Fibroblast of lung (primary cell): Measurements from ENCODE around the gene MSS51. TPM values are rescaled to one million over a fixed set of nuclear protein-coding genes. Genes with fewer than 3 reads are reported as not detected.

Experiments used
- DNase-seq, 2 donors: peaks; one replicate each; pipeline versions ENCODE4 v3.0.0 to v3.0.0-alpha.2; 2010; ENCODE audit warnings: low read depth in 2 of 2
- H2AFZ ChIP-seq: 2 replicates; pipeline ENCODE4 v1.5.1; 2012; ENCODE audit warnings: low read length, control low read depth, inconsistent platforms
- H3K27ac ChIP-seq: 2 replicates; pipeline ENCODE4 v1.5.1; 2011; ENCODE audit warnings: low read length, control low read depth; ENCODE audit not compliant: insufficient read depth
- H3K27me3 ChIP-seq: 2 replicates; pipeline ENCODE4 v1.5.1; 2011; ENCODE audit warnings: mild to moderate bottlenecking, low read length; ENCODE audit not compliant: control insufficient read depth, insufficient read depth
- H3K36me3 ChIP-seq: 2 replicates; pipeline ENCODE4 v1.5.1; 2011; ENCODE audit warnings: low read length; ENCODE audit not compliant: control insufficient read depth, insufficient read depth
- H3K4me1 ChIP-seq: 2 replicates; pipeline ENCODE4 v1.5.1; 2011; ENCODE audit warnings: low read length; ENCODE audit not compliant: control insufficient read depth, insufficient read depth; ENCODE audit errors: extremely low read depth
- H3K4me2 ChIP-seq: 2 replicates; pipeline ENCODE4 v1.5.1; 2011; ENCODE audit warnings: low read length, control low read depth; ENCODE audit not compliant: insufficient read depth; ENCODE audit errors: extremely low read depth
- H3K4me3 ChIP-seq, 4 experiments: fragments of 200-600 bp in 1 of 4; sonication (generic) in 1 of 4; replicated peaks in 1 of 4; 2 replicates each; pipeline ENCODE4 v1.5.1; 2011 to 2016; ENCODE audit warnings: low read length in 4 of 4, low read depth in 3 of 4, mild to moderate bottlenecking in 3 of 4, control low read depth in 2 of 4, inconsistent platforms in 1 of 4, mixed read lengths in 1 of 4; ENCODE audit not compliant: insufficient read depth in 1 of 4; ENCODE audit errors: control extremely low read depth in 1 of 4
- H3K79me2 ChIP-seq: 2 replicates; pipeline ENCODE4 v1.5.1; 2012; ENCODE audit warnings: mild to moderate bottlenecking, low read length, inconsistent platforms; ENCODE audit not compliant: control insufficient read depth, insufficient read depth
- H3K9ac ChIP-seq: 2 replicates; pipeline ENCODE4 v1.5.1; 2011; ENCODE audit warnings: mild to moderate bottlenecking, low read length, control low read depth; ENCODE audit not compliant: insufficient read depth
- H3K9me3 ChIP-seq: 2 replicates; pipeline ENCODE4 v1.5.1; 2012; ENCODE audit warnings: low read depth, low read length; ENCODE audit not compliant: control insufficient read depth, insufficient read depth
- H4K20me1 ChIP-seq: 2 replicates; pipeline ENCODE4 v1.5.1; 2011; ENCODE audit warnings: low read length; ENCODE audit not compliant: control insufficient read depth, insufficient read depth; ENCODE audit errors: extremely low read depth
- EZH2 ChIP-seq: IDR thresholded peaks from 2 replicates; pipeline ENCODE4 v1.5.1; 2012; ENCODE audit warnings: low read length, control low read depth, mild to moderate bottlenecking; ENCODE audit errors: missing control alignments
- polyA plus RNA-seq, 2 donors: library from polyadenylated mRNA; depleted of rRNA in 1 of 2; stranded (reverse) in 1 of 2; unstranded in 1 of 2; fragments of >200 nt; gene quantifications; 2 replicates each; pipeline ENCODE4 v1.2.1, GENCODE V29; 2011 to 2012; ENCODE audit warnings: missing spikeins in 1 of 2
- total RNA-seq: library from RNA; depleted of rRNA; stranded (reverse); fragments of >200 nt; gene quantifications from 2 replicates; pipeline ENCODE4 v1.2.1, GENCODE V29; 2014
- TF ChIP-seq, protein P1 (sequence below), 2 donors: IDR thresholded peaks in 1 of 2; conservative IDR thresholded peaks in 1 of 2; 1 replicate in 1 of 2; 2 replicates in 1 of 2; pipeline ENCODE4 v1.5.1; 2011 to 2012; ENCODE audit warnings: low read length in 2 of 2, control low read depth in 1 of 2, inconsistent platforms in 1 of 2, low read depth in 1 of 2, mild to moderate bottlenecking in 1 of 2

The MSS51 gene
- total and polyA plus RNA-seq, 2 donors (not counting 1 experiment from before 2014, with no cell fraction given): 0.78 to 1.5 TPM

DNA sequence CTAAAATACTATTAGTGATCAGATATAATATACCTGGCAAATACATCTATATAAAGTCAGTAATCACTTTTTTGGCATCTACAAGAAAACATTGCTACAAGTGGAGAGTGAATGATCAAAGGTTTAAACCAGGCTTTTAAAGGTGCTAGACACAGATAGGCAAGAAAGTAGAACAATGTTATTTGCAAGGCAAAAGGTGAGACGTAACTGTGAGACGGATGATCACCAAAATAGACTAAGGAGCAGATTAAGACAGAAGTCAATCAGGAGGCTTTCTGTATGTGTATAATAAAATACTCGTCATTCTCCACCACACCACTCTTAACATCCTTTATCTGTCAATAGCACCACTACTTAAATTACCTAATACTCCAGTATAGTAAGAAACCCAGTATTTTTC, 27.8 kb downstream of the MSS51 start:
- peaks cover 2% of the 10 kb centered on the region for H3K36me3 ChIP-seq
- no peaks in the 10 kb centered on the region for H4K20me1 ChIP-seq
- TF ChIP-seq EZH2: no peak
- TF ChIP-seq, protein P1, sequence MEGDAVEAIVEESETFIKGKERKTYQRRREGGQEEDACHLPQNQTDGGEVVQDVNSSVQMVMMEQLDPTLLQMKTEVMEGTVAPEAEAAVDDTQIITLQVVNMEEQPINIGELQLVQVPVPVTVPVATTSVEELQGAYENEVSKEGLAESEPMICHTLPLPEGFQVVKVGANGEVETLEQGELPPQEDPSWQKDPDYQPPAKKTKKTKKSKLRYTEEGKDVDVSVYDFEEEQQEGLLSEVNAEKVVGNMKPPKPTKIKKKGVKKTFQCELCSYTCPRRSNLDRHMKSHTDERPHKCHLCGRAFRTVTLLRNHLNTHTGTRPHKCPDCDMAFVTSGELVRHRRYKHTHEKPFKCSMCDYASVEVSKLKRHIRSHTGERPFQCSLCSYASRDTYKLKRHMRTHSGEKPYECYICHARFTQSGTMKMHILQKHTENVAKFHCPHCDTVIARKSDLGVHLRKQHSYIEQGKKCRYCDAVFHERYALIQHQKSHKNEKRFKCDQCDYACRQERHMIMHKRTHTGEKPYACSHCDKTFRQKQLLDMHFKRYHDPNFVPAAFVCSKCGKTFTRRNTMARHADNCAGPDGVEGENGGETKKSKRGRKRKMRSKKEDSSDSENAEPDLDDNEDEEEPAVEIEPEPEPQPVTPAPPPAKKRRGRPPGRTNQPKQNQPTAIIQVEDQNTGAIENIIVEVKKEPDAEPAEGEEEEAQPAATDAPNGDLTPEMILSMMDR (conservative IDR thresholded peaks at IDR 0.05 in 1 of 2, IDR thresholded peaks at IDR 0.05 in 1 of 2; ENCODE audit: low read depth in 1 of 2, low read length in 2 of 2): no peak
- no peaks in the 10 kb centered on the region for H3K4me1 ChIP-seq
- H3K9ac ChIP-seq: no peak overlapping the region
- H3K27ac ChIP-seq: no peak overlapping the region
- no peak for DNase-seq
- peaks cover 81% of the 10 kb centered on the region for H3K79me2 ChIP-seq
- H3K9me3 ChIP-seq: no peaks in the 10 kb centered on the region
- no peak overlapping the region for H3K4me3 ChIP-seq
- H3K27me3 ChIP-seq: no peaks in the 10 kb centered on the region
- no peak overlapping the region for H2AFZ ChIP-seq
- no peak overlapping the region for H3K4me2 ChIP-seq

DNA sequence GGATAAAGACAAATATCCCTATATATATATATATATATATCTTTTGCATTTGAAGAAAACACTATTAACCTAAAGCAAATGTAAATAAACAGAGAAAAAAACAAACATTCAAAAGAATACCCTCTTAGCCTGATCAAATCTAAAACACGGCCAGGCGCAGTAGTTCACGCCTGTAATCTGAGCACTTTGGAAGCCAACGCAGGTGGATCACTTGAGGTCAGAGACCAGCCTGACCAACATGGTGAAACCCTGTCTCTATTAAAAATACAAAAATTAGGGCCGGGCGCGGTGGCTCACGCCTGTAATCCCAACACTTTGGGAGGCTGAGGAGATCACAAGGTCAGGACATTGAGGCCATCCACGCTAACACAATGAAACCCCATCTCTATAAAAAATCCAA, 28.7 kb downstream of the MSS51 start:
- H3K4me2 ChIP-seq: no peak overlapping the region
- no peaks in the 10 kb centered on the region for H3K9me3 ChIP-seq
- TF ChIP-seq, protein P1 (conservative IDR thresholded peaks at IDR 0.05 in 1 of 2, IDR thresholded peaks at IDR 0.05 in 1 of 2; ENCODE audit: low read depth in 1 of 2, low read length in 2 of 2): no peak
- no peak for TF ChIP-seq EZH2
- no peak overlapping the region for H3K27ac ChIP-seq
- no peaks in the 10 kb centered on the region for H3K4me1 ChIP-seq
- H3K27me3 ChIP-seq: no peaks in the 10 kb centered on the region
- H2AFZ ChIP-seq: no peak overlapping the region
- no peak overlapping the region for H3K4me3 ChIP-seq
- no peak for DNase-seq
- no peaks in the 10 kb centered on the region for H4K20me1 ChIP-seq
- H3K79me2 ChIP-seq: peaks cover 79% of the 10 kb centered on the region
- H3K36me3 ChIP-seq: peaks cover 2% of the 10 kb centered on the region
- no peak overlapping the region for H3K9ac ChIP-seq

DNA sequence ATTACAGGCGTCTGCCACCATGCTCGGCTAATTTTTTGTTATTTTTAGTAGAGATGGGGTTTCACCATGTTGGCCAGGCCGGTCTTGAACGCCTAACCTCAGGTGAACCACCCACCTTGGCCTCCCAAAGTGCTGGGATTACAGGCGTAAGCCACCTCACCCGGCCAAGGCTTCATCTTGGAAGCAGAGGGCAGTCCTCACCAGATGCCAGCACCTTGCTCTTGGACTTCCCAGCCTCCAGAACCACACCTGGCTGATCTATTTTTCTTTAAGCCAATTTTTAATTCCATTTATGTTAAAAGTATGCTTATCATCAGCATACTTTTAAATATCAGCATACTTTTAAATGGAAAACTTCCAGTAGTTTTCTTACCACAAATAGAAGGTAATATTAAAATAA, 31.7 kb downstream of the MSS51 start:
- Histone ChIP-seq H3K79me2 (peaks cover 52% of the 10 kb centered on the region), H4K20me1 (no peaks in the 10 kb centered on the region), H3K27me3 (no peaks in the 10 kb centered on the region), H3K9me3 (no peaks in the 10 kb centered on the region), H3K4me2 (no peak overlapping the region), H3K4me1 (no peaks in the 10 kb centered on the region), H2AFZ (no peak overlapping the region), H3K27ac (no peak overlapping the region), H3K4me3 (no peak overlapping the region), H3K36me3 (no peaks in the 10 kb centered on the region), H3K9ac (no peak overlapping the region)
- TF ChIP-seq EZH2: no peak
- TF ChIP-seq, protein P1 (conservative IDR thresholded peaks at IDR 0.05 in 1 of 2, IDR thresholded peaks at IDR 0.05 in 1 of 2; ENCODE audit: low read depth in 1 of 2, low read length in 2 of 2): no peak
- no peak for DNase-seq
